WTC11 (cell line): ENCODE data around the gene NEDD4L.

Source experiments
- ELF4 ChIP-seq: sonication (generic); formaldehyde crosslinking; IDR thresholded peaks from 2 replicates; pipeline ENCODE4 v1.8.1; 2022; ENCODE audit warnings: low read depth, mild to moderate bottlenecking, moderate library complexity, missing genetic modification reagents
- MYBL2 ChIP-seq: sonication (generic); formaldehyde crosslinking; IDR thresholded peaks from 2 replicates; pipeline ENCODE4 v1.8.1; 2023; ENCODE audit warnings: mild to moderate bottlenecking, moderate library complexity, missing genetic modification reagents
- NFYB ChIP-seq: sonication (generic); formaldehyde crosslinking; conservative IDR thresholded peaks from 2 replicates; pipeline ENCODE4 v1.8.0; 2022; ENCODE audit warnings: low read depth, missing genetic modification reagents
- ZNF263 ChIP-seq: sonication (generic); formaldehyde crosslinking; IDR thresholded peaks from 2 replicates; pipeline ENCODE4 v1.8.1; 2022; ENCODE audit warnings: low read depth, mild to moderate bottlenecking, moderate library complexity, missing genetic modification reagents
- TF ChIP-seq, protein P1 (sequence below): fragments of 250-450 bp; sonication (Bioruptor Pico); IDR thresholded peaks from 2 replicates; pipeline ENCODE4 v1.9.0; 2021; ENCODE audit warnings: mild to moderate bottlenecking
- TF ChIP-seq, protein P2 (sequence below): fragments of 200-600 bp; IDR thresholded peaks from 2 replicates; pipeline ENCODE4 v1.8.0; 2022; ENCODE audit warnings: antibody characterized with exemption

DNA sequence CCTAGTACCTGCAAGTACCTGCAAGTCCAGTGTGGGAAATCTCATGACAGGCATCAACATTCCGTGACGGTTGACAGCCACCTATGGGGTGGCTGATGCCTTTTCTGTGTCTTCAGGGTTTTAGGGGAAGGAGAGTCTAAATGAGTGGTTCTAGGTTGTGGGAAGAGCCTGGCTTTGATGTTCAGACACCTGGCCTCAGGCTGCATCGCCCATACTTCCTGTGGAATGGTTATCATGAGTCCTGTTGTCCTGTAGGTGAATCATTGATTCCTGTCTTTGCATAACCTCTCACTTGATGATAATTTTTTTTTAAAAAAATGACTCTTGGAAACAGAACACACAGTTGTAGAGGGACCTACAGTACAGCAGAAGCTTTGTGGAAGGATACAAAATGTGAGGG is 108.9 kb downstream of the NEDD4L start:
- TF ChIP-seq, protein P1, sequence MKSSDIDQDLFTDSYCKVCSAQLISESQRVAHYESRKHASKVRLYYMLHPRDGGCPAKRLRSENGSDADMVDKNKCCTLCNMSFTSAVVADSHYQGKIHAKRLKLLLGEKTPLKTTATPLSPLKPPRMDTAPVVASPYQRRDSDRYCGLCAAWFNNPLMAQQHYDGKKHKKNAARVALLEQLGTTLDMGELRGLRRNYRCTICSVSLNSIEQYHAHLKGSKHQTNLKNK (CRISPR knock-in tag), result no peak
- no peak for TF ChIP-seq ZNF263 (CRISPR knock-in tag)
- TF ChIP-seq ELF4, result no peak
- TF ChIP-seq NFYB (CRISPR knock-in tag), result no peak
- TF ChIP-seq, protein P2, sequence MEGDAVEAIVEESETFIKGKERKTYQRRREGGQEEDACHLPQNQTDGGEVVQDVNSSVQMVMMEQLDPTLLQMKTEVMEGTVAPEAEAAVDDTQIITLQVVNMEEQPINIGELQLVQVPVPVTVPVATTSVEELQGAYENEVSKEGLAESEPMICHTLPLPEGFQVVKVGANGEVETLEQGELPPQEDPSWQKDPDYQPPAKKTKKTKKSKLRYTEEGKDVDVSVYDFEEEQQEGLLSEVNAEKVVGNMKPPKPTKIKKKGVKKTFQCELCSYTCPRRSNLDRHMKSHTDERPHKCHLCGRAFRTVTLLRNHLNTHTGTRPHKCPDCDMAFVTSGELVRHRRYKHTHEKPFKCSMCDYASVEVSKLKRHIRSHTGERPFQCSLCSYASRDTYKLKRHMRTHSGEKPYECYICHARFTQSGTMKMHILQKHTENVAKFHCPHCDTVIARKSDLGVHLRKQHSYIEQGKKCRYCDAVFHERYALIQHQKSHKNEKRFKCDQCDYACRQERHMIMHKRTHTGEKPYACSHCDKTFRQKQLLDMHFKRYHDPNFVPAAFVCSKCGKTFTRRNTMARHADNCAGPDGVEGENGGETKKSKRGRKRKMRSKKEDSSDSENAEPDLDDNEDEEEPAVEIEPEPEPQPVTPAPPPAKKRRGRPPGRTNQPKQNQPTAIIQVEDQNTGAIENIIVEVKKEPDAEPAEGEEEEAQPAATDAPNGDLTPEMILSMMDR, result no peak
- no peak for TF ChIP-seq MYBL2 (CRISPR knock-in tag)
